PC-9 (cell line): ENCODE data around the gene TBX15. TPM values are rescaled to one million over a fixed set of nuclear protein-coding genes. Genes with fewer than 3 reads are reported as not detected.

Source experiments
- BruUV-seq: library from RNA; stranded (reverse); fragments of 400-500 nt; replicated peaks from 2 replicates; lab custom pipeline; 2021; lab: Mats Ljungman, UMichigan
- CTCF ChIA-PET: fragments of 300-600 bp; sonication (Branson Sonifier 250); formaldehyde crosslinking; loops from one replicate; lab custom pipeline; 2022; ENCODE audit warnings: antibody characterized with exemption; lab: Charles Lee
- POLR2A ChIA-PET: fragments of 300-600 bp; sonication (Branson Sonifier 250); formaldehyde crosslinking; loops from one replicate; lab custom pipeline; 2022; ENCODE audit warnings: antibody characterized with exemption; ENCODE audit not compliant: unreplicated experiment; lab: Charles Lee
- DNase-seq, 2 experiments: peaks; one replicate each; pipeline versions ENCODE4 v3.0.0 to v3.0.0-alpha.2; 2015 to 2022; ENCODE audit warnings: mixed read lengths in 1 of 2
- H2AFZ ChIP-seq: fragments of 200-600 bp; sonication (generic); 2 replicates; pipeline ENCODE4 v1.8.1; 2017; ENCODE audit warnings: antibody characterized with exemption
- H3F3A ChIP-seq: fragments of 200-600 bp; sonication (generic); 2 replicates; pipeline ENCODE4 v1.8.1; 2017; ENCODE audit warnings: antibody characterized with exemption, mild to moderate bottlenecking, low read depth; ENCODE audit not compliant: insufficient read depth
- H3K27ac ChIP-seq: fragments of 200-600 bp; sonication (generic); 2 replicates; pipeline ENCODE4 v1.6.1; 2016; ENCODE audit warnings: mixed run types
- H3K27me3 ChIP-seq: fragments of 200-600 bp; sonication (generic); 2 replicates; pipeline ENCODE4 v1.6.1; 2016; ENCODE audit warnings: low read depth, mixed run types; ENCODE audit not compliant: insufficient read depth
- H3K36me3 ChIP-seq: fragments of 200-600 bp; sonication (generic); 2 replicates; pipeline ENCODE4 v1.6.1; 2016; ENCODE audit warnings: low read depth, mixed run types
- H3K4me1 ChIP-seq: fragments of 200-600 bp; sonication (generic); replicated peaks from 2 replicates; pipeline ENCODE4 v1.6.1; 2016; ENCODE audit warnings: mixed run types; ENCODE audit not compliant: insufficient read depth
- H3K4me2 ChIP-seq: fragments of 200-600 bp; sonication (generic); 2 replicates; pipeline ENCODE4 v1.6.1; 2017; ENCODE audit warnings: mixed run types
- H3K4me3 ChIP-seq: fragments of 200-600 bp; sonication (generic); 2 replicates; pipeline ENCODE4 v1.6.1; 2016; ENCODE audit warnings: mixed run types
- H3K79me2 ChIP-seq: fragments of 200-600 bp; sonication (generic); 2 replicates; pipeline ENCODE4 v1.6.1; 2017; ENCODE audit warnings: low read depth, mixed run types
- H3K9me2 ChIP-seq: fragments of 200-600 bp; sonication (generic); 2 replicates; pipeline ENCODE4 v1.8.1; 2017; ENCODE audit warnings: mild to moderate bottlenecking; ENCODE audit not compliant: insufficient read depth
- H3K9me3 ChIP-seq: fragments of 200-600 bp; sonication (generic); 2 replicates; pipeline ENCODE4 v1.8.1; 2016; ENCODE audit warnings: low read depth; ENCODE audit not compliant: insufficient read depth
- H4K20me1 ChIP-seq: fragments of 200-600 bp; sonication (generic); 2 replicates; pipeline ENCODE4 v1.8.1; 2017; ENCODE audit not compliant: insufficient read depth
- CTCF ChIP-seq: fragments of 200-600 bp; sonication (generic); conservative IDR thresholded peaks from 2 replicates; pipeline ENCODE4 v1.6.1; 2017; ENCODE audit warnings: mixed run types, antibody characterized with exemption, mild to moderate bottlenecking, moderate library complexity
- EZH2 ChIP-seq: fragments of 200-600 bp; sonication (generic); IDR thresholded peaks from 2 replicates; pipeline ENCODE4 v1.8.0; 2017; ENCODE audit warnings: antibody characterized with exemption, low read depth
- intact Hi-C: fragments of 100-400 bp; cut with micrococcal nuclease; formaldehyde crosslinking; loops from one replicate; pipeline ENCODE4 v1.10.0; 2022; ENCODE audit not compliant: unreplicated experiment
- total RNA-seq: library from RNA; stranded (reverse); gene quantifications from 2 replicates; pipeline ENCODE4 v1.2.3, GENCODE V29; 2021

TBX15 gene
- total RNA-seq, 1 experiment from 2014 or later = not detected

GRCh38 chr1:118928739-118929554 lies 59.2 kb downstream of the TBX15 start:
- Histone ChIP-seq H3K79me2 (no peaks in the 10 kb centered on the region), H3K4me3 (no peak overlapping the region), H3K27me3 (peaks cover 4% of the 10 kb centered on the region; the same call in 1 of the 2 replicates), H4K20me1 (no peaks in the 10 kb centered on the region), H3K36me3 (no peaks in the 10 kb centered on the region), H2AFZ (no peak overlapping the region), H3K4me2 (no peak overlapping the region), H3K4me1 (no peaks in the 10 kb centered on the region), H3K9me2 (no peaks in the 10 kb centered on the region; the same call in 1 of the 2 replicates), H3K27ac (no peak overlapping the region), H3K9me3 (no peaks in the 10 kb centered on the region), H3F3A (no peaks in the 10 kb centered on the region)
- intact Hi-C loops = no loop called here
- BruUV-seq = no TSS peak
- ChIA-PET CTCF (no interaction called here), POLR2A (no interaction called here)
- TF ChIP-seq EZH2 = no peak
- no peak; the same call in 1 of the 2 replicates for TF ChIP-seq CTCF
- DNase-seq = no peak

GRCh38 chr1:118927427-118928187 lies 60.5 kb downstream of the TBX15 start:
- TF ChIP-seq EZH2 (no peak), CTCF (no peak)
- no peaks in the 10 kb centered on the region; the same call in 1 of the 2 replicates for H3K9me2 ChIP-seq
- DNase-seq = no peak
- H4K20me1 ChIP-seq = no peaks in the 10 kb centered on the region
- no peaks in the 10 kb centered on the region for H3K79me2 ChIP-seq
- no peak overlapping the region for H3K4me3 ChIP-seq
- no peaks in the 10 kb centered on the region for H3F3A ChIP-seq
- no peaks in the 10 kb centered on the region for H3K4me1 ChIP-seq
- ChIA-PET CTCF (no interaction called here), POLR2A (no interaction called here)
- H3K9me3 ChIP-seq = no peaks in the 10 kb centered on the region
- no peak overlapping the region for H3K4me2 ChIP-seq
- no peak overlapping the region for H2AFZ ChIP-seq
- intact Hi-C loops = no loop called here
- no TSS peak for BruUV-seq
- no peak overlapping the region for H3K27ac ChIP-seq
- no peaks in the 10 kb centered on the region for H3K36me3 ChIP-seq
- H3K27me3 ChIP-seq = peaks cover 5% of the 10 kb centered on the region; the same call in 1 of the 2 replicates

GRCh38 chr1:118926261-118926660 lies 61.9 kb downstream of the TBX15 start:
- no TSS peak for BruUV-seq
- CTCF ChIA-PET = no interaction called here
- POLR2A ChIA-PET = no interaction called here

More at GRCh38 chr1:118926261-118926660, 61.9 kb downstream of the TBX15 start:
- no peak overlapping the region for H3K4me2 ChIP-seq
- no peaks in the 10 kb centered on the region for H3K9me3 ChIP-seq
- DNase-seq = no peak
- no peak overlapping the region for H3K27ac ChIP-seq
- peaks cover 18% of the 10 kb centered on the region; the same call in 1 of the 2 replicates for H3K27me3 ChIP-seq
- no peaks in the 10 kb centered on the region for H4K20me1 ChIP-seq
- H3K36me3 ChIP-seq = no peaks in the 10 kb centered on the region
- TF ChIP-seq EZH2 (no peak), CTCF (no peak)
- H2AFZ ChIP-seq = no peak overlapping the region
- H3K4me1 ChIP-seq = no peaks in the 10 kb centered on the region
- no peaks in the 10 kb centered on the region for H3F3A ChIP-seq
- H3K9me2 ChIP-seq = no peaks in the 10 kb centered on the region; the same call in 1 of the 2 replicates
- intact Hi-C loops = no loop called here
- no peaks in the 10 kb centered on the region for H3K79me2 ChIP-seq
- H3K4me3 ChIP-seq = no peak overlapping the region
